BE2C (cell line): ENCODE results near the gene STX18.

Source experiments
- DNase-seq: peaks from one replicate; pipeline ENCODE4 v3.0.0-alpha.2; 2020
- H3K27me3 ChIP-seq: fragments of 250-450 bp; sonication (Bioruptor Pico); 2 replicates; pipeline ENCODE4 v1.5.1; 2020; ENCODE audit warnings: mild to moderate bottlenecking
- H3K36me3 ChIP-seq: fragments of 250-450 bp; sonication (Bioruptor Pico); 2 replicates; pipeline ENCODE4 v1.5.1; 2020; ENCODE audit warnings: mild to moderate bottlenecking
- H3K4me1 ChIP-seq: fragments of 250-450 bp; sonication (Bioruptor Pico); 2 replicates; pipeline ENCODE4 v1.5.1; 2020
- H3K4me3 ChIP-seq: 2 replicates; pipeline ENCODE4 v1.5.1; 2011; ENCODE audit warnings: low read depth, low read length
- H3K9me3 ChIP-seq: fragments of 250-450 bp; sonication (Bioruptor Pico); 2 replicates; pipeline ENCODE4 v1.5.1; 2020
- CTCF ChIP-seq: IDR thresholded peaks from 2 replicates; pipeline ENCODE4 v1.5.1; 2012; ENCODE audit warnings: mild to moderate bottlenecking, low read depth, low read length

STX18 gene

GRCh38 chr4:4440333-4441061 is 101.4 kb downstream of the STX18 start:
- Histone ChIP-seq H3K27me3 (no peaks in the 10 kb centered on the region), H3K4me1 (no peaks in the 10 kb centered on the region; the same call in 1 of the 2 replicates), H3K9me3 (no peaks in the 10 kb centered on the region), H3K4me3 (no peak overlapping the region), H3K36me3 (peaks cover 11% of the 10 kb centered on the region)
- no peak for TF ChIP-seq CTCF
- DNase-seq, result no peak

- H3K4me1 ChIP-seq, result no peaks in the 10 kb centered on the region; the same call in 1 of the 2 replicates
- no peak for DNase-seq
- H3K4me3 ChIP-seq, result no peak overlapping the region
- H3K9me3 ChIP-seq, result no peaks in the 10 kb centered on the region
- peaks cover 11% of the 10 kb centered on the region for H3K36me3 ChIP-seq
- TF ChIP-seq CTCF, result no peak
- no peaks in the 10 kb centered on the region for H3K27me3 ChIP-seq
These were observed 102.1 kb downstream of the STX18 start for GRCh38 chr4:4439782-4440181.

- TF ChIP-seq CTCF, result no peak
- Histone ChIP-seq H3K36me3 (peaks cover 12% of the 10 kb centered on the region), H3K4me3 (no peak overlapping the region), H3K27me3 (no peaks in the 10 kb centered on the region), H3K4me1 (no peaks in the 10 kb centered on the region; the same call in 1 of the 2 replicates), H3K9me3 (no peaks in the 10 kb centered on the region)
- DNase-seq, result no peak
These were observed 103.0 kb downstream of the STX18 start for GRCh38 chr4:4438891-4439290.

GRCh38 chr4:4437798-4438470 is 103.9 kb downstream of the STX18 start:
- TF ChIP-seq CTCF, result no peak
- no peak for DNase-seq
- peaks cover 14% of the 10 kb centered on the region for H3K36me3 ChIP-seq
- H3K4me3 ChIP-seq, result no peak overlapping the region
- H3K9me3 ChIP-seq, result no peaks in the 10 kb centered on the region
- no peaks in the 10 kb centered on the region for H3K4me1 ChIP-seq
- H3K27me3 ChIP-seq, result no peaks in the 10 kb centered on the region

- TF ChIP-seq CTCF, result no peak
- H3K4me3 ChIP-seq, result no peak overlapping the region
- peaks cover 14% of the 10 kb centered on the region for H3K36me3 ChIP-seq
- H3K4me1 ChIP-seq, result no peaks in the 10 kb centered on the region
- no peaks in the 10 kb centered on the region for H3K9me3 ChIP-seq
- H3K27me3 ChIP-seq, result no peaks in the 10 kb centered on the region
- DNase-seq, result no peak
These were observed 105.5 kb downstream of the STX18 start for GRCh38 chr4:4436244-4436823.

GRCh38 chr4:4433941-4434340 is 107.9 kb downstream of the STX18 start:
- peaks cover 3% of the 10 kb centered on the region; the same call in 1 of the 2 replicates for H3K4me1 ChIP-seq
- DNase-seq, result no peak
- TF ChIP-seq CTCF, result no peak
- no peaks in the 10 kb centered on the region for H3K27me3 ChIP-seq
- H3K9me3 ChIP-seq, result no peaks in the 10 kb centered on the region
- no peak overlapping the region for H3K4me3 ChIP-seq
- H3K36me3 ChIP-seq, result peaks cover 14% of the 10 kb centered on the region
